Urinary bladder (tissue), 4 donors: ENCODE measurements around the gene VDR. TPM values are rescaled to one million over a fixed set of nuclear protein-coding genes. Genes with fewer than 3 reads are reported as not detected.

Source experiments
- DNase-seq: peaks from one replicate; pipeline ENCODE4 v3.0.0-alpha.2; 2015; ENCODE audit errors: extremely low spot score
- H3K27ac ChIP-seq: one replicate; pipeline ENCODE4 v1.5.1; 2013; ENCODE audit warnings: low read depth, mild to moderate bottlenecking, moderate library complexity
- H3K36me3 ChIP-seq: one replicate; pipeline ENCODE4 v1.6.1; 2013; ENCODE audit warnings: mild to moderate bottlenecking, moderate library complexity; ENCODE audit not compliant: insufficient read depth
- H3K4me1 ChIP-seq: one replicate; pipeline ENCODE4 v1.6.1; 2013; ENCODE audit warnings: mild to moderate bottlenecking, moderate library complexity; ENCODE audit not compliant: insufficient read depth
- H3K4me3 ChIP-seq: one replicate; pipeline ENCODE4 v1.5.1; 2013; ENCODE audit warnings: low read depth, low read length
- WGBS: extraction: QIAGEN DNeasy Blood & Tissue Kit; methylation state at CpG from one replicate; pipeline ENCODE4 v1.1.7; 2013; 5-methylcytosine and 5-hydroxymethylcytosine counted together
- polyA plus RNA-seq: library from polyadenylated mRNA; stranded (reverse); fragments of 200-250 nt; gene quantifications from one replicate; pipeline ENCODE4 v1.2.3, GENCODE V29; 2013
- total RNA-seq: library from RNA; depleted of rRNA; stranded (reverse); fragments of >200 nt; gene quantifications from one replicate; pipeline ENCODE4 v1.2.3, GENCODE V29; 2014
- donor health status: healthy with polysubstance abuse.
- donor health status: healthy.

The VDR gene
- total and polyA plus RNA-seq, 2 donors: 0.79 to 3.7 TPM

DNA sequence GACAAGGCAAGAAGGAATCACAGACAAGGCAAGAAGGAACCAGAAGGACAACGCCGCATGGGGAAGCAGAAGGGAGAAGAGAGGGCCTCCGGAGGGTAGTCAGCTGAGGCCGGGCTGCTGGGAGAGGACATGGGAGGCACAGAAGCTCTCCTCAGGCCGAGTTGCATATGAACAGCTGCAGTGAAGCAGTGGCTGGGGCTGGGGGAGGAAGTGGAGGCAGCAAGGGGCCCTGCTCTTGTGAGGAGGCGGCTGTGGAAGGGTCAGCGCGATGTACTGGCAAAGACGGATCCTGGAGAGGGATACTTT, 36.6 kb upstream of the VDR start:
- H3K4me1 ChIP-seq: no peaks in the 10 kb centered on the region
- WGBS: 87% methylated on average over 9 of the region's 9 CpGs
- H3K27ac ChIP-seq: no peak overlapping the region

DNA sequence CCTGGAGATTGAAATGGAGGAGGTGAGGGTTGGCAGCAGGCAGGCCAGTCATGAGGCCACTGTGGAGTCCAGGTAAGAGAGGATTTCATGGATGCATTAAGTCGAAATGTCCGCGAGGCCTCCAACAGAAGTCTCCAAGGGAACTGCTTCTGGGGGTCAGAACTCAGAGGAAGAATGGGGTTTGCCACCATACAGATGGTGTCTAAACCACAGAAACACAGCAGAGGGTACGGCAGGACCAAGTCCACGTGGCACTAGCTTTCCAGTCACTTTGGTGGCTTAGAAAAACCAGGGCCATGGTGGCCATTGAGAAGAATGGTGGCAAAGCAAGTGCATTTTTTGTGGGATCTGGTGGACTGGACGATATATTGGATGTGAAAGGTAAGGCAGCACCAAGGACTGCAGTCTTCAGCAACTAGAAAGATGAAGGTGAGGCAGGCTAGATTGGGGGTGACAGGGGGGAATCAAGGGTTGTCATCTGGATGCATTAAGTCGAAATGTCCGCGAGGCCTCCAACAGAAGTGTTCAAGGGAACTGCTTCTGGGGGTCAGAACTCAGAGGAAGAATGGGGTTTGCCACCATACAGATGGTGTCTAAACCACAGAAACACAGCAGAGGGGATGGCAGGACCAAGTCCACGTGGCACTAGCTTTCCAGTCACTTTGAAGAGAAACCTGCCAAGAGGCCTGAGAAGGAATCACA, 36.1 kb upstream of the VDR start:
- Histone ChIP-seq H3K4me3 (no peak overlapping the region), H3K27ac (no peak overlapping the region), H3K36me3 (no peaks in the 10 kb centered on the region), H3K4me1 (no peaks in the 10 kb centered on the region)
- no peak for DNase-seq
- WGBS: 96% methylated on average over 10 of the region's 10 CpGs

More for the DNA sequence above, 36.6 kb upstream of the VDR start:
- Histone ChIP-seq H3K4me3 (no peak overlapping the region), H3K36me3 (no peaks in the 10 kb centered on the region)
- no peak for DNase-seq

DNA sequence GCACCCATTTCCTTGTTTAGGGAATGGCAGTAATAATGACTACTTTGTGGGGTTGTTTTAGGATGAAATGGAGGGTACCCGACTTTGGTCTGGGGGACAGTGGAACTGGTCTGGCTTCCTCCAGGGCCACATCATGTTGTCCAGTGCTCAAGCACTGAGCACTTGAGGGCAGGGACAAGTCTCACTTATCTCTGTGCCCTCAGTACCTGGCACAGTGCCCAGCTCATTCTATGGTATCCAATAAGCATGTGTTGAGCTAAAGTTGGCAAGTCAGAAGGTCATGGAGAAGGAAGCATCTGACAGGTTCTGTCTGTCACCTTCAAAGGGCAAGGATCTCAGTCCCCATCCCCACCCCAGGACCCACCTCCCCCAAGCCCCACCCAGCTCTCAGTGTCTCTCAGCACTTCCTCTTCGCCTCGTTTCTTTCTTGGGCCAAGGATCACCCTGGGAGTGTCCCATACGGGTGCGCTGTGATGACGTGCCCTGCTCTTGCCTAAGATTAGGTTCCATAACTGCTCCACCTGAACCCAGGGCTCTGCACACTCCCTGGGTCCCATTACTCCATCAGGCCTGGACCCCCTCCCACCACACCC, 34.3 kb upstream of the VDR start:
- Histone ChIP-seq H3K27ac (no peak overlapping the region), H3K4me1 (no peaks in the 10 kb centered on the region), H3K4me3 (no peak overlapping the region), H3K36me3 (no peaks in the 10 kb centered on the region)
- no peak for DNase-seq
- 83% methylated on average over 6 of the region's 6 CpGs for WGBS

DNA sequence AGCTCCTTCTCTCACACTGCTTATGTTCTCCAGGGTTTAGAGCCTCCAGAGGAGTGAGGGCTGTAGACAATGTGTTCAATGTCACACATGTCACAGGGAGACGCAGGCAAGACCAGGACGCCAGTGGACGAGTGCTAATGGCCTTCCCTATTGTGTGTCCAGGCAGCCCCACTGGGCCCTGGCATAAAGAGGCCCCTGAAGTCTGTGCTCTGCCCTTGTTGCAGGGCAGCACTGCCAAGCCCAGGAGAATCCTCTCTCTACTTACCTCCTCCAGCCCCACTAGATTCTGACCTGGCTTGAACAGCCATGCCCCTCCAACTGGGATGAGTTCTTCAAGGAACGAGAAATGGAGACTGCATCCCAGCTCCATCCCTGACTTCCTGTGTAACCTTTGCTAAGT, 33.8 kb upstream of the VDR start:
- Histone ChIP-seq H3K27ac (no peak overlapping the region), H3K36me3 (no peaks in the 10 kb centered on the region), H3K4me1 (no peaks in the 10 kb centered on the region), H3K4me3 (no peak overlapping the region)
- DNase-seq: no peak
- 97% methylated on average over 4 of the region's 4 CpGs for WGBS

DNA sequence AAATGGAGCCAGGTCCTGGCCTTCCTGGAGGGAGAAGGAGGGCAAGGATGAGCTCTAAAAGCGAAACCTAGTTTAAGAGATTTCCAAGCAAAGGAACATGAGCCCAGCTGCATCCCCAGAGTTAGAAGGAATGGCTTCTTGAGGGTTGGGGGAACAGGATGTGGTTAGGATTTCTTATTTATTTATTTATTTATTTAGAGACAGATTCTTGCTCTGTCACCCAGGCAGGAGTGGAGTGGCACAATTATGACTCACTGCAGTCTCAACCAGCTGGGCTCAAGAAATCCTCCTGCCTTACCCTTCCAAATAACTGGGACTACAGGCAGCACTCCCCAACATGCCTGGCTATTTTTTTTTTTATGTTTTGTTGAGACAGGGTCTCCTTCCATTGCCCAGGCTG, 33.3 kb upstream of the VDR start:
- Histone ChIP-seq H3K36me3 (no peaks in the 10 kb centered on the region), H3K4me3 (no peak overlapping the region), H3K4me1 (no peaks in the 10 kb centered on the region), H3K27ac (no peak overlapping the region)
- DNase-seq: no peak
- WGBS: 98% methylated on average over 1 of the region's 1 CpG

DNA sequence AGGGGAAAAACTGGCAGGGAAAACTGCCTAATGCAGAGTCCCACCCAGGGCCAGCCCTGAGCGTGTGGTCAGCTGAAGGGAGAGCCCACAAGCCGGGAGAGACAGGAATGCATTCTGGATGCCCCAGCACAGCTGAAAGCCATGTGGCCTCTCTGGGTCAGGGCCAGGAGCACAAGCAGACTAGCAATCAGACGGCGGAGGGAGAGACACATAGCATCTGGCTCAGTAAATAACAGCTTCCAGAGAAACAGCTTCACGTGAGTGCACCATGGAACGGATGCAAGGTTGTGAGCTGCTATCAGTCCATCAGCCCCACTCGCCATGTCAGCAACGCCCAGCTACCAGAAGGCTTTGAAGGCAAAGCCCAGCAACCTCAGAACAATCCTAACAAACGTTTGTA, 30.4 kb upstream of the VDR start:
- Histone ChIP-seq H3K36me3 (no peaks in the 10 kb centered on the region), H3K27ac (no peak overlapping the region), H3K4me3 (no peak overlapping the region), H3K4me1 (no peaks in the 10 kb centered on the region)
- DNase-seq: no peak
- WGBS: 16% methylated on average over 9 of the region's 9 CpGs

DNA sequence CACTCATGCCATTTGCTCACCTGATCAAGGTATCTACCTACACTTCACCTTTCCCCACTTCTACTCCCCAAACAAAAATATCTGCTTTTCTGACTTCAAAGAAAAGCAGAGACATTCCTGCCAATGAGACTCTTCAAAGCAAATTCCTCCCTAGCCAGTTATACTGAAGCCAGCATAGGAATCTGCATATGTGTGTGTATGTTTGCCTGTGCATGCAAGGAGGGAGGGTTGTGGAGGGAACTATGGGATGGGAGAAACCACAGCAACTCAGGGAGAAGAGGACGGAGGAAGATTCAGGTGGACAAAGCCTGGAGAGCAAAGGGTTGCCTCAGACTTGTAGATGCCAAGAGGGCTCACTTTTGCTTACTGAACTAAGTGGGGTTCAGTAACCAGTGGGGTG, 26.4 kb upstream of the VDR start:
- H3K4me3 ChIP-seq: no peak overlapping the region
- H3K27ac ChIP-seq: no peak overlapping the region
- 73% methylated on average over 1 of the region's 1 CpG for WGBS
- no peaks in the 10 kb centered on the region for H3K36me3 ChIP-seq
- DNase-seq: no peak
- no peaks in the 10 kb centered on the region for H3K4me1 ChIP-seq

DNA sequence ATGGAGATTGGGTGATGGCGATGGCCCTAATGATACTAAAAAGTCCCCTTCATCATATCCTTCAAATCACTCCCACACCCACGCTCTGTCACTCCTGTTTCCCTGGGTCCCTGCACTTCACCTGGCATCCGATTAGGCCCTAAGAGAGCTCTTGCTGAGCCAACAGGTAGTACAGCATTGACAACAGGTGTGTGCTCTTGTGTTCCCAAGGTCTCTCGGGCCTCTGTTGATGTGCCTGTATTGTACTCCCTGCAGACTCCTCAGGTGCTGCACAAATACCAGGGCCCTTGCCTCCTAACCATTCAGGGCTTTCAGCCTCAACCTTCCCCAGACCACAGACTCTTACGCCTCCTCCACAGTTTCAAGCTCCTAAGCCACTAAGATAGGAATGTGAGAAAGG, 25.8 kb upstream of the VDR start:
- Histone ChIP-seq H3K4me1 (no peaks in the 10 kb centered on the region), H3K4me3 (no peak overlapping the region), H3K27ac (no peak overlapping the region), H3K36me3 (no peaks in the 10 kb centered on the region)
- DNase-seq: no peak
- 95% methylated on average over 5 of the region's 5 CpGs for WGBS

DNA sequence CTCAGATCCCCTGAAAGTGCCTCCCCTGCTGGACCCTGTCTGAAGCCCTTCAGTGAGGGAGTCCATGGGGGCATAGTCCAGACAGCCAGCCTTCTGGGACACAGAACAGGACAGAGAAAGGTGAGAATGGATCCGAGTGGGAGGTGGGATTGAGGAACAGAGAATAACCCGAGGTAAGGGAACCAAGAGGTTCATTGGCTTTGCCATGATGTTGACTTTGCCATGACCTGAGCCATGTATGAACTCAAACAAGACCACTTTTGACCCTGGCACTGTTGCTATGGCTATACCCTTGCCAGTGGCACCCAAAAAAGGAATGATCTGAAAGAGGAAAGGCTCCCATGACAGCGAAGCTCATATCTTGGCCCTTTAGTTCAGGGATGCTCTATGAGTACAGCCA, 22.6 kb upstream of the VDR start:
- H3K27ac ChIP-seq: no peak overlapping the region
- WGBS: 85% methylated on average over 3 of the region's 3 CpGs
- H3K36me3 ChIP-seq: no peaks in the 10 kb centered on the region
- no peak overlapping the region for H3K4me3 ChIP-seq
- DNase-seq: no peak
- no peaks in the 10 kb centered on the region for H3K4me1 ChIP-seq

DNA sequence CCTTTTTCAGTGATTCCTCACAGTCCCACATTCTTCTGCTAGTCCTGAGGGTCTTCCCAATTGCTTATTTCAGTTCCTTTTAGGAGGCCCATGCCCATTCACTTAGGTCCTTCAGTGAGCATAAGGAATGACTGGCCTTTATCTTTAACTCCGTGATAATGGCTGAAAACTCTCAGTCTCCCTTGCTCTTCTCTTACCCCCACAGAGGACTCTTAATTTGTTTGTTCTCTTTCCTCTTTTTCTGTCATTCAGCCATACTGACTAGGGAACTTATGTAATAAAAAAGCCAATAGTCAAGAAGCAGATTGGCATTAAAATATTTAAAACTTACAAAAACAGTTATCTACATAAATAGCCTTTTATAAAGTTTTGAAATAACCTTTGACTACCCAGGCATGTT, 17.1 kb upstream of the VDR start:
- no peak overlapping the region for H3K27ac ChIP-seq
- WGBS: 65% methylated on average over 1 of the region's 1 CpG
- DNase-seq: no peak
- H3K4me3 ChIP-seq: no peak overlapping the region
- no peaks in the 10 kb centered on the region for H3K36me3 ChIP-seq
- no peaks in the 10 kb centered on the region for H3K4me1 ChIP-seq

DNA sequence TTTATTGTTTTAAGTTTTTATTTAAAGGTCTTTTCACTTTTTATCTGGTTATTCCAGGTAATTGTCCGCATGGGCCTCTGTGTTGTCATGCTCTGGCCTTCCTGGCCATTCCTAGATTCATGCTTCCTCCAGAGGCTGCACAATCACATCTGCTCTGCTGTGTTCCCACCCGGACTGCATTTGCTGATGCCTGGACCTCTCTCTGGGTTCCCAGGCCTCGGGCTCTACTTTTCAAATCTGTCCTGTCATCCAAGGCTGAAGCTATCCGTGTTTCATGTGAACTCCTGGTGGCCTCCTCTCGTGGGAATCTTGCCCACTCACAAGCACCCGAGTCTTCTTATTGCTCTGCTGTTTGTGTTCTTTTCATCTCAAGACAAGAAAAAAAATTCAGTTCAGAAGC, 16.1 kb upstream of the VDR start:
- H3K36me3 ChIP-seq: no peaks in the 10 kb centered on the region
- no peak overlapping the region for H3K4me3 ChIP-seq
- no peaks in the 10 kb centered on the region for H3K4me1 ChIP-seq
- no peak overlapping the region for H3K27ac ChIP-seq
- 54% methylated on average over 6 of the region's 6 CpGs for WGBS
- no peak for DNase-seq

DNA sequence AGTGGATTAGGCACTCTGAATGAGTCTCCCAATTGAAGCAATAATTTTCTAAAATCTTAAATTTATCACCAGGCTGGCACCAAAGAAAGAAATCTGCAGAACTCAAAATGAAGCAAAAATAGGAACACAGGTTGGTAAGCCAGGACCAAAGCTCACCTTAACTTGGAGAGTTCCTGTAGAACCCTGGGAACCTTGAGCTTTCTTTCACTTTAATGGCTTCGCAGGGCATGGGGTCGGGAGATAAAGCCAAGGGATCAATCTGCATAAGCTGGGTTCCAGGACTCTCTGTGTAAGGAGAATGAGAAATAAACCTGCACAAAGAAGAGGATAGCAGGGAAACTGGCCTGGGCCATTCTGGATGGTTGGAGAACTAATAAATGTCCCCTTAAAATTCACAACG, 8.3 kb upstream of the VDR start:
- Histone ChIP-seq H3K36me3 (no peaks in the 10 kb centered on the region), H3K4me3 (no peak overlapping the region), H3K27ac (no peak overlapping the region), H3K4me1 (no peaks in the 10 kb centered on the region)
- DNase-seq: no peak
- WGBS: 51% methylated on average over 3 of the region's 3 CpGs

DNA sequence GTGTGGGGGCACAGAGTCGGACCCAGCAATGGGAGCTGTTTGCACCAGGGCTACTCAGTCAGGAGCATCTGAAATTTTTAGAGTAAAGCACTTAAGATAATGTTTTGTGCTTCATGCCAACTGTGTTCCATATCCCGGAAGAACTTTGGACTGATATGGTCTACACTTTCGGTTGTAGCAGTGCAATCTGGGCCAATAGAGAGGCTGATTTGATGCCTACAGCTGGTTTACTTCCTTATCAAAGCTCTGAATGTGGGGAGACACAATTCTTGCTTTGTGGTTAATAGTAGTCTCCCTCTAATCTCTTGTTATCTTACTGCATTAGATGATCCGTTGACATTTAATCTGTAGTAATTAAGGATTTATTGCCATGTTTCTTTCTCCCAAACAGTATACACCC, 7.8 kb upstream of the VDR start:
- Histone ChIP-seq H3K36me3 (no peaks in the 10 kb centered on the region), H3K27ac (no peak overlapping the region), H3K4me1 (no peaks in the 10 kb centered on the region), H3K4me3 (no peak overlapping the region)
- DNase-seq: no peak
- whole genome bisulfite sequencing: 49% methylated on average over 4 of the region's 4 CpGs

DNA sequence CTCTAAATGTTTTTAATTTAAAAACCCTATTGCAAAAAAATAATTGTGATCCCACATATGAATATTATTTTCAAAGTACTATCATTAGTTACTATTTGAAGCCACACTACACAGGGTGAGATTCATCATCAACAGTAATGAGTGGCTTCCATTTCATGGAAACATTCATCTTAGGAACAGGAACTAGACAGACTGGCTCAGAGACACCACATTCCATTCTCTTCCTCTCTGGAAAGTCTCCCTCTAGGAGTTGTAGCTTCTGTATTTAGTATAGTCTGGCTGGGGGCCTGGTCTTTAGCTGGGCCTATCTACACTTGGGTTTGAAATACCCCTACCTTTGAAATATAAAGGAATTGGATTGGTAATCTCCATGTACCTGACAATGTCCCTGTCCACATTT, 6.2 kb upstream of the VDR start:
- H3K4me3 ChIP-seq: no peak overlapping the region
- no peaks in the 10 kb centered on the region for H3K36me3 ChIP-seq
- DNase-seq: no peak
- H3K4me1 ChIP-seq: no peaks in the 10 kb centered on the region
- H3K27ac ChIP-seq: no peak overlapping the region

DNA sequence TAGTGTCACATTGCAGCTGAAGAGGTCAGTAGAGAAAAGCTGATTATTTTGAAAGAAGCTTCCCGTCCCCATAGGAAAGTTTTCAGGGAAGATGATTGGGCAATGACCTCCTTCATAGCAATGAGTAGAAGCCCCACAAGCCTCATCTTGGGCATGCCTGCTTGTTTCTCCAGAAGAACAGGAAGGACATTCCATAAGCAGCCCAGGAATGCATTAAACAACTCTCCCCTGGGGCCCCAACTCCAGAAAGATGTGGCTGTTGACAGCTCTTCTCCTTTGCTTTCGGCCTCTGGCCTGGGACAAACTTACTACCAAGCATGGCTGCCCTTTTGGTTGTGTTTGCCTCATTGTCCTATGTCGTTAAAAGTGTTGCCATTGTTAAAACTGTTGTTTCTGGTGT, 5.7 kb upstream of the VDR start:
- Histone ChIP-seq H3K27ac (no peak overlapping the region), H3K4me3 (no peak overlapping the region), H3K4me1 (no peaks in the 10 kb centered on the region), H3K36me3 (no peaks in the 10 kb centered on the region)
- 59% methylated on average over 3 of the region's 3 CpGs for WGBS
- DNase-seq: no peak
